H9 (cell line): ENCODE data around the gene TTC9B. TPM values are rescaled to one million over a fixed set of nuclear protein-coding genes. Genes with fewer than 3 reads are reported as not detected.

ENCODE experiments used
- DNase-seq: peaks from one replicate; pipeline ENCODE4 v3.0.0-alpha.2; 2017
- H2AFZ ChIP-seq: one replicate; pipeline ENCODE4 v1.6.1; 2013; ENCODE audit warnings: mild to moderate bottlenecking, low read length, control low read depth, moderate library complexity
- H2AK5ac ChIP-seq: 2 replicates; pipeline ENCODE4 v1.6.1; 2013; ENCODE audit warnings: low read length, control low read depth, mixed read lengths; ENCODE audit not compliant: insufficient read length
- H2BK120ac ChIP-seq: one replicate; pipeline ENCODE4 v1.6.1; 2013; ENCODE audit warnings: low read depth, mild to moderate bottlenecking, low read length, control low read depth, inconsistent platforms; ENCODE audit not compliant: poor library complexity, severe bottlenecking
- H2BK12ac ChIP-seq: 2 replicates; pipeline ENCODE4 v1.6.1; 2013; ENCODE audit warnings: low read length, control low read depth, mixed read lengths, low read depth; ENCODE audit not compliant: insufficient read length
- H2BK15ac ChIP-seq: 2 replicates; pipeline ENCODE4 v1.6.1; 2013; ENCODE audit warnings: low read depth, low read length, control low read depth
- H2BK20ac ChIP-seq: one replicate; pipeline ENCODE4 v1.6.1; 2013; ENCODE audit warnings: low read depth, mild to moderate bottlenecking, low read length, control low read depth, inconsistent platforms; ENCODE audit not compliant: poor library complexity, severe bottlenecking
- H2BK5ac ChIP-seq: 2 replicates; pipeline ENCODE4 v1.6.1; 2013; ENCODE audit warnings: low read length, control low read depth, mixed read lengths; ENCODE audit not compliant: insufficient read length
- H3K14ac ChIP-seq: 2 replicates; pipeline ENCODE4 v1.6.1; 2013; ENCODE audit warnings: low read length, control low read depth; ENCODE audit not compliant: insufficient read depth
- H3K18ac ChIP-seq: 2 replicates; pipeline ENCODE4 v1.6.1; 2013; ENCODE audit warnings: low read depth, mild to moderate bottlenecking, mixed read lengths, low read length, control low read depth; ENCODE audit not compliant: insufficient read length
- H3K23ac ChIP-seq: 2 replicates; pipeline ENCODE4 v1.6.1; 2013; ENCODE audit warnings: low read length, control low read depth, mixed read lengths, low read depth; ENCODE audit not compliant: insufficient read length
- H3K23me2 ChIP-seq: 2 replicates; pipeline ENCODE4 v1.6.1; 2013; ENCODE audit warnings: low read depth, mild to moderate bottlenecking, mixed read lengths, low read length, control low read depth; ENCODE audit not compliant: insufficient read length, poor library complexity, severe bottlenecking
- H3K27ac ChIP-seq: 2 replicates; pipeline ENCODE4 v1.5.1; 2013; ENCODE audit warnings: low read length, control low read depth, mixed read lengths, low read depth; ENCODE audit not compliant: insufficient read length
- H3K27me3 ChIP-seq: 2 replicates; pipeline ENCODE4 v1.6.1; 2013; ENCODE audit warnings: low read length, control low read depth, inconsistent platforms; ENCODE audit not compliant: insufficient read depth
- H3K4ac ChIP-seq: 2 replicates; pipeline ENCODE4 v1.6.1; 2013; ENCODE audit warnings: low read depth, mild to moderate bottlenecking, control low read depth, inconsistent platforms, low read length, moderate library complexity
- H3K4me1 ChIP-seq: 2 replicates; pipeline ENCODE4 v1.6.1; 2013; ENCODE audit warnings: low read length, control low read depth, inconsistent platforms; ENCODE audit not compliant: insufficient read depth
- H3K4me2 ChIP-seq: 2 replicates; pipeline ENCODE4 v1.6.1; 2013; ENCODE audit warnings: low read length, control low read depth, mixed read lengths; ENCODE audit not compliant: insufficient read length, insufficient read depth
- H3K56ac ChIP-seq: 2 replicates; pipeline ENCODE4 v1.6.1; 2013; ENCODE audit warnings: low read depth, mild to moderate bottlenecking, mixed read lengths, low read length, control low read depth; ENCODE audit not compliant: insufficient read length
- H3K79me1 ChIP-seq: 2 replicates; pipeline ENCODE4 v1.6.1; 2013; ENCODE audit warnings: low read depth, mild to moderate bottlenecking, moderate library complexity, low read length, control low read depth, inconsistent platforms; ENCODE audit not compliant: insufficient read depth, poor library complexity, severe bottlenecking
- H3K79me2 ChIP-seq: 2 replicates; pipeline ENCODE4 v1.6.1; 2013; ENCODE audit warnings: low read length, control low read depth, inconsistent platforms; ENCODE audit not compliant: insufficient read depth
- H3K9ac ChIP-seq: 2 replicates; pipeline ENCODE4 v1.6.1; 2013; ENCODE audit warnings: low read length, control low read depth, mixed read lengths; ENCODE audit not compliant: insufficient read length; ENCODE audit errors: extremely low read depth
- H3K9me3 ChIP-seq: one replicate; pipeline ENCODE4 v1.6.1; 2013; ENCODE audit warnings: low read depth, low read length, inconsistent platforms; ENCODE audit not compliant: control insufficient read depth
- H3T11ph ChIP-seq: one replicate; pipeline ENCODE4 v1.6.1; 2013; ENCODE audit warnings: mild to moderate bottlenecking, low read length, control low read depth, inconsistent platforms
- H4K20me1 ChIP-seq: one replicate; pipeline ENCODE4 v1.6.1; 2013; ENCODE audit not compliant: control insufficient read depth, insufficient read length, insufficient read depth
- H4K5ac ChIP-seq: 2 replicates; pipeline ENCODE4 v1.6.1; 2013; ENCODE audit warnings: low read depth, mild to moderate bottlenecking, mixed read lengths, low read length, control low read depth; ENCODE audit not compliant: insufficient read length
- H4K8ac ChIP-seq: replicated peaks from 2 replicates; pipeline ENCODE4 v1.6.1; 2013; ENCODE audit warnings: low read length, control low read depth, mixed read lengths, low read depth; ENCODE audit not compliant: insufficient read length
- H4K91ac ChIP-seq: 2 replicates; pipeline ENCODE4 v1.6.1; 2013; ENCODE audit warnings: low read depth, mild to moderate bottlenecking, moderate library complexity, mixed read lengths, low read length, control low read depth; ENCODE audit not compliant: insufficient read length
- H3K27ac Mint-ChIP-seq, 3 experiments: 2 replicates in 2 of 3; 3 replicates in 1 of 3; pipeline ENCODE4 v1.8.0; 2020 to 2021; ENCODE audit warnings: mixed read lengths in 3 of 3, mild to moderate bottlenecking in 1 of 3, moderate library complexity in 1 of 3
- H3K27me3 Mint-ChIP-seq: 2 replicates; pipeline ENCODE4 v1.8.0; 2021; ENCODE audit warnings: low read depth, mild to moderate bottlenecking, moderate library complexity, mixed read lengths
- H3K36me3 Mint-ChIP-seq, 3 experiments: 2 replicates in 2 of 3; 3 replicates in 1 of 3; pipeline ENCODE4 v1.8.0; 2020 to 2021; ENCODE audit warnings: low read depth in 3 of 3, mixed read lengths in 3 of 3; ENCODE audit not compliant: insufficient read depth in 1 of 3
- H3K4me1 Mint-ChIP-seq, 2 experiments: 2 replicates each; pipeline ENCODE4 v1.8.0; 2020; ENCODE audit warnings: mixed read lengths in 2 of 2
- H3K4me3 Mint-ChIP-seq, 2 experiments: 2 replicates in 1 of 2; 3 replicates in 1 of 2; pipeline ENCODE4 v1.8.0; 2020 to 2021; ENCODE audit warnings: mild to moderate bottlenecking in 2 of 2, mixed read lengths in 2 of 2, moderate library complexity in 1 of 2
- H3K9me3 Mint-ChIP-seq, 2 experiments: 2 replicates in 1 of 2; 3 replicates in 1 of 2; pipeline ENCODE4 v1.8.0; 2020; ENCODE audit warnings: mild to moderate bottlenecking in 2 of 2, mixed read lengths in 2 of 2, moderate library complexity in 1 of 2
- CTCF ChIP-seq: fragments of 200-600 bp; sonication (generic); conservative IDR thresholded peaks from 3 replicates; pipeline ENCODE4 v1.8.0; 2021; ENCODE audit warnings: antibody characterized with exemption, mild to moderate bottlenecking
- WGBS: extraction: QIAGEN DNeasy Blood & Tissue Kit; methylation state at CpG from one replicate; pipeline ENCODE4 v1.1.7; 2013; ENCODE audit warnings: missing lambda C conversion rate, low lambda C conversion rate, mixed read lengths; ENCODE audit not compliant: insufficient read length; ENCODE audit errors: extremely low coverage; 5-methylcytosine and 5-hydroxymethylcytosine counted together
- total RNA-seq: library from RNA; stranded (reverse); gene quantifications from 2 replicates; pipeline ENCODE4 v1.2.1, GENCODE V29; 2021

The TTC9B gene
- total RNA-seq, 1 experiment from 2014 or later: 0.15 TPM

DNA sequence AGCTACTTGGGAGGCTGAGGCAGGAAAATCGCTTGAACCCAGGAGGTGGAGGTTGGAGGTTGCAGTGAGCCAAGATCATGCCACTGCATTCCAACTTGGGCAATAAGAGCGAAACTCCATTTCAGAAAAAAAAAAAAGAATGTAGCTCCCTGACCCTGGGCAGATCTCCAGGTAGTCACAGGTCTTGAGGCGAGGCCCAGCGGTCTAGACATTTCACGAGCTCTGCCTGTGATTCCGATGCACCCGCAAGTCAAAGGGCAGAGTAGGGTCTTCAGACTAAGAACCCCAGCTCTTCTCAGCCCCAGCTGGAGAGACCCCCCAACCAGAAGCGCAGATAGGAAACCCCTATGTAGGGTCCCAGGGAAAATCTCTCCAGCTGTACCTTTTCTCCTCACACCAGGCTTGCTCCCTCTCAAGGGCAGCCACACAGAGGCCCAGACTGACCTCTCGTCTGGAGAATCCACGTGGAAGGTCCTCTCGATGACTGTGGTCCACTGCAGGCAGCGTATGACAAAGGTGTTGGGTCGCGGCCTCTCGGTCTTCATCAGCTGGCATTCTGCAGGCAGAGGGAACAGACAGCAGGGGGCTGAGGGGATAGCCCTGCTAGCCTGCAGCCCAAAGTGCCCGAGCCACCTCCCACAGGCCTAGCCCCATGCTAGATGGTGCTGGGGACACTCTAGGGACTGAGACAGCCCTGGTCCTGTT is 36.7 kb upstream of the TTC9B start:
- no peak overlapping the region for H2BK5ac ChIP-seq
- no peak overlapping the region for H3K9ac ChIP-seq
- H3K79me2 ChIP-seq: no peaks in the 10 kb centered on the region
- H2BK12ac ChIP-seq: no peak overlapping the region
- peaks cover 2% of the 10 kb centered on the region; the same call in 1 of the 2 replicates for H3K4me1 ChIP-seq
- H3K79me1 ChIP-seq: no peaks in the 10 kb centered on the region
- H3K27ac Mint-ChIP-seq: peak overlapping the region in 1 of 3 experiments; percentile 23; a peak in 1 of 7 replicates
- H2BK120ac ChIP-seq: no peak overlapping the region
- peaks cover 16 to 19% of the 10 kb centered on the region in 2 experiments for H3K4me1 Mint-ChIP-seq
- H2BK20ac ChIP-seq: no peak overlapping the region
- no peak overlapping the region for H3K56ac ChIP-seq
- no peak overlapping the region for H3K27ac ChIP-seq
- H3K27me3 Mint-ChIP-seq: no peaks in the 10 kb centered on the region
- H3K23ac ChIP-seq: no peak overlapping the region
- no peak overlapping the region for H3T11ph ChIP-seq
- H3K14ac ChIP-seq: no peak overlapping the region
- no peaks in the 10 kb centered on the region for H3K23me2 ChIP-seq
- peaks cover 2% of the 10 kb centered on the region for H4K20me1 ChIP-seq
- H4K5ac ChIP-seq: no peak overlapping the region
- H3K4ac ChIP-seq: no peak overlapping the region
- H3K27me3 ChIP-seq: no peaks in the 10 kb centered on the region
- no peak overlapping the region for H4K91ac ChIP-seq
- no peak overlapping the region for H4K8ac ChIP-seq
- H3K4me2 ChIP-seq: no peak overlapping the region
- no CpG with 5 or more reads among the region's 16 CpGs for WGBS
- no peak overlapping the region for H2AFZ ChIP-seq
- DNase-seq: no peak
- no peak for TF ChIP-seq CTCF
- H3K4me3 Mint-ChIP-seq: no peak overlapping the region; a peak in 1 of 5 replicates
- H2AK5ac ChIP-seq: no peak overlapping the region
- peaks cover 19 to 51% (median 41%) of the 10 kb centered on the region in 3 experiments for H3K36me3 Mint-ChIP-seq
- H3K9me3 Mint-ChIP-seq: no peaks in the 10 kb centered on the region
- H3K18ac ChIP-seq: no peak overlapping the region
- H3K9me3 ChIP-seq: no peaks in the 10 kb centered on the region
- H2BK15ac ChIP-seq: no peak overlapping the region
